ENCODE results near the gene ELP4.

Gene ELP4

DNA sequence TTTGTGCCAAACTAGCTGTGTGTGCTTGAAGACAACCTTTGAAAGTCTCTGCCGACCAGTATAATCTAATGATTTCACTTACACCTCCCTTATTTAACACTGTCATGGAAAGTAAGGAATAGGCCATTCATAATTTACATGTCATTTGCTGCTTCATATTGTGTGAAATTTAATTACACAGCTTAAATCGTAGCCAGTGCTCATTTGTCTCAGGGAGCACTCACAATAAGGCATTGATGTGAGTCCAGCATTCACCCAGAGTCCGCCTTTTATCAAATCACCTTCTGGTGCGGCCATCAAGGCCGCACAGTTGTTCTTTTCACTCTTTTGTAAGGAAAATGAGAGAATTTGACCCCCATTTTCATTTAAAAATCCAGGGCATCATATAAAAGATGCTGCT is 254.7 kb downstream of the ELP4 start:
- H3K27ac ChIP-seq (ENCODE audit: low read length): no peak overlapping the region
- H3K36me3 ChIP-seq (ENCODE audit: insufficient read depth, low read length): no peaks in the 10 kb centered on the region
- no peak for DNase-seq
- no peak overlapping the region for H3K4me3 ChIP-seq (ENCODE audit: low read depth in 1 of 2, low read length in 2 of 2)
- no peaks in the 10 kb centered on the region for H3K79me2 ChIP-seq (ENCODE audit: insufficient read depth, low read length)
- H3K27me3 ChIP-seq (ENCODE audit: insufficient read depth, low read length, poor library complexity): no peaks in the 10 kb centered on the region
- no peak overlapping the region for H2AFZ ChIP-seq (ENCODE audit: low read depth, low read length)
- no peaks in the 10 kb centered on the region for H3K4me1 ChIP-seq (ENCODE audit: insufficient read depth, low read length)
- no peaks in the 10 kb centered on the region for H4K20me1 ChIP-seq (ENCODE audit: insufficient read depth, low read length)
- H3K4me2 ChIP-seq (ENCODE audit: insufficient read depth, low read length): no peak overlapping the region
- H3K9ac ChIP-seq (ENCODE audit: low read depth, low read length): no peak overlapping the region
- no peaks in the 10 kb centered on the region for H3K9me3 ChIP-seq (ENCODE audit: insufficient read depth, low read length, severe bottlenecking)
- TF ChIP-seq EZH2 (IDR thresholded peaks at IDR 0.05; ENCODE audit: borderline replicate concordance, low read depth, low read length, severe bottlenecking): no peak
- TF ChIP-seq, protein P1, sequence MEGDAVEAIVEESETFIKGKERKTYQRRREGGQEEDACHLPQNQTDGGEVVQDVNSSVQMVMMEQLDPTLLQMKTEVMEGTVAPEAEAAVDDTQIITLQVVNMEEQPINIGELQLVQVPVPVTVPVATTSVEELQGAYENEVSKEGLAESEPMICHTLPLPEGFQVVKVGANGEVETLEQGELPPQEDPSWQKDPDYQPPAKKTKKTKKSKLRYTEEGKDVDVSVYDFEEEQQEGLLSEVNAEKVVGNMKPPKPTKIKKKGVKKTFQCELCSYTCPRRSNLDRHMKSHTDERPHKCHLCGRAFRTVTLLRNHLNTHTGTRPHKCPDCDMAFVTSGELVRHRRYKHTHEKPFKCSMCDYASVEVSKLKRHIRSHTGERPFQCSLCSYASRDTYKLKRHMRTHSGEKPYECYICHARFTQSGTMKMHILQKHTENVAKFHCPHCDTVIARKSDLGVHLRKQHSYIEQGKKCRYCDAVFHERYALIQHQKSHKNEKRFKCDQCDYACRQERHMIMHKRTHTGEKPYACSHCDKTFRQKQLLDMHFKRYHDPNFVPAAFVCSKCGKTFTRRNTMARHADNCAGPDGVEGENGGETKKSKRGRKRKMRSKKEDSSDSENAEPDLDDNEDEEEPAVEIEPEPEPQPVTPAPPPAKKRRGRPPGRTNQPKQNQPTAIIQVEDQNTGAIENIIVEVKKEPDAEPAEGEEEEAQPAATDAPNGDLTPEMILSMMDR (IDR thresholded peaks at IDR 0.05; ENCODE audit: borderline replicate concordance, extremely low read depth, low read length, poor library complexity, severe bottlenecking): no peak
- ATAC-seq (ENCODE audit: insufficient read depth, low read depth): no peak

DNA sequence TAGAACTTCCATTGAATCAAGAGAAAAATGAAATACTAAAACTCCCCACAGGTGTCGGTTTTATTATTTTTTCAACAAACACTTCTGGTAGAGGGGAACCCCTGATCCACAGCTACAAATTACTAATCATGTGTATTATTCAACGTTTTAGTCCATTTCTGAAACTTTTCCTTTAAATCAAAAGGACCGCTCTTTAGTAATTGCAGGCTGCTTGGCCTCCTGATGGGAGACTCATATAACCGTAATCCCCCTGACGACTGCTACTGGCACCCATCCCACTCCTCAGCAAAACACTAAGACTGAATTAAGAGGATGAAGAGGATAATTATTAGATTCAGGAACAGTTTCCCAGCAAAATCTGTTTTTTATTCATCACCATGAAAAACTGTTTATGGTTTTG is 255.2 kb downstream of the ELP4 start:
- Histone ChIP-seq H3K36me3 (ENCODE audit: insufficient read depth, low read length) (no peaks in the 10 kb centered on the region), H2AFZ (ENCODE audit: low read depth, low read length) (no peak overlapping the region), H3K27ac (ENCODE audit: low read length) (no peak overlapping the region), H3K9me3 (ENCODE audit: insufficient read depth, low read length, severe bottlenecking) (no peaks in the 10 kb centered on the region), H3K4me1 (ENCODE audit: insufficient read depth, low read length) (no peaks in the 10 kb centered on the region), H3K79me2 (ENCODE audit: insufficient read depth, low read length) (no peaks in the 10 kb centered on the region), H3K4me3 (ENCODE audit: low read depth in 1 of 2, low read length in 2 of 2) (no peak overlapping the region), H3K9ac (ENCODE audit: low read depth, low read length) (no peak overlapping the region), H4K20me1 (ENCODE audit: insufficient read depth, low read length) (no peaks in the 10 kb centered on the region), H3K4me2 (ENCODE audit: insufficient read depth, low read length) (no peak overlapping the region), H3K27me3 (ENCODE audit: insufficient read depth, low read length, poor library complexity) (no peaks in the 10 kb centered on the region)
- no peak for ATAC-seq (ENCODE audit: insufficient read depth, low read depth)
- DNase-seq: no peak
- TF ChIP-seq EZH2 (IDR thresholded peaks at IDR 0.05; ENCODE audit: borderline replicate concordance, low read depth, low read length, severe bottlenecking): no peak
- TF ChIP-seq, protein P1 (IDR thresholded peaks at IDR 0.05; ENCODE audit: borderline replicate concordance, extremely low read depth, low read length, poor library complexity, severe bottlenecking): no peak

DNA sequence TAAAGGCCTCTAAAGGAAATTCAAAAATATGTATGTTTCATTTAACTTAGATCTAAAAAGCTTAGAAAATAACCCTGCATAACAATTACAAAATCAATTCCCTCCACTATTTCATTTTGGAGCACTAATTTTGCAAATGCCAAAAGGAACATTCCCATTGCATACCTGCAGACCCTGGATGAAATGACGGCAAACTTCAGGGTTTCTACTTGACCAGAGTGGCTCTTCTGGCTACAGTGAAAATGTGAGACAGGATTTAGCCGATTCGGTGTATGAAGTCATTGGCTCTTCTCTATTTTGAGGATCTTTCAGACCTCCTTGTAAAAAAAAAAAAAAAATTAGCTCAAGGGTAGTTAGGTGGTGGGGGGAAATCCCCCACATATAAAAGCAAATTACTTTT is 257.5 kb downstream of the ELP4 start:
- no peak for ATAC-seq (ENCODE audit: insufficient read depth, low read depth)
- no peaks in the 10 kb centered on the region for H3K79me2 ChIP-seq (ENCODE audit: insufficient read depth, low read length)
- H3K4me2 ChIP-seq (ENCODE audit: insufficient read depth, low read length): no peak overlapping the region
- H3K9me3 ChIP-seq (ENCODE audit: insufficient read depth, low read length, severe bottlenecking): no peaks in the 10 kb centered on the region
- H2AFZ ChIP-seq (ENCODE audit: low read depth, low read length): no peak overlapping the region
- DNase-seq: no peak
- no peak for TF ChIP-seq EZH2 (IDR thresholded peaks at IDR 0.05; ENCODE audit: borderline replicate concordance, low read depth, low read length, severe bottlenecking)
- TF ChIP-seq, protein P1 (IDR thresholded peaks at IDR 0.05; ENCODE audit: borderline replicate concordance, extremely low read depth, low read length, poor library complexity, severe bottlenecking): no peak
- no peak overlapping the region for H3K27ac ChIP-seq (ENCODE audit: low read length)
- no peaks in the 10 kb centered on the region for H3K36me3 ChIP-seq (ENCODE audit: insufficient read depth, low read length)
- H3K9ac ChIP-seq (ENCODE audit: low read depth, low read length): no peak overlapping the region
- H3K4me1 ChIP-seq (ENCODE audit: insufficient read depth, low read length): no peaks in the 10 kb centered on the region
- H3K4me3 ChIP-seq (ENCODE audit: low read depth in 1 of 2, low read length in 2 of 2): no peak overlapping the region
- H4K20me1 ChIP-seq (ENCODE audit: insufficient read depth, low read length): no peaks in the 10 kb centered on the region
- H3K27me3 ChIP-seq (ENCODE audit: insufficient read depth, low read length, poor library complexity): no peaks in the 10 kb centered on the region

DNA sequence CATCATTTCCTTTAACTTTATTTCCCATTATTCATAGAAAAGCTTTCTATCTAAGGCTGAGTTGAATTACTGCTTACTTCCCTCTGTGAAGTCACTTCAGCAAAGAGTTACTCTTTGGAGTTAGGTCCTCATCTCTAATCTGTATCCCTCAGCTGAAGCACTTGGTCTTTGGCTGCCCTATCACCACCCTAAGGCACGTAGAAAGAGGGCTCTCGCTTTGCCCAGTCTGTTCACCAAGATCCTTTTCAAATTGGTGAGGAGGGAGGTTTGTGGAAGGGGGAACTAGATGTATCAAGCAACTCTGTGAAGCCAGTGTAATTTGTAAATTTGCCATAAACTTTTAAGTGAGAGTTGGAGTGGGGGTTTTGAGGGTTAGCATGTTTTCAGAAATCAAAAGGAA is 258.1 kb downstream of the ELP4 start:
- H3K36me3 ChIP-seq (ENCODE audit: insufficient read depth, low read length): no peaks in the 10 kb centered on the region
- H3K9me3 ChIP-seq (ENCODE audit: insufficient read depth, low read length, severe bottlenecking): no peaks in the 10 kb centered on the region
- DNase-seq (no peak), ATAC-seq (ENCODE audit: insufficient read depth, low read depth) (no peak)
- H3K27ac ChIP-seq (ENCODE audit: low read length): no peak overlapping the region
- no peak for TF ChIP-seq EZH2 (IDR thresholded peaks at IDR 0.05; ENCODE audit: borderline replicate concordance, low read depth, low read length, severe bottlenecking)
- TF ChIP-seq, protein P1 (IDR thresholded peaks at IDR 0.05; ENCODE audit: borderline replicate concordance, extremely low read depth, low read length, poor library complexity, severe bottlenecking): no peak
- H3K9ac ChIP-seq (ENCODE audit: low read depth, low read length): no peak overlapping the region
- no peaks in the 10 kb centered on the region for H3K4me1 ChIP-seq (ENCODE audit: insufficient read depth, low read length)
- no peaks in the 10 kb centered on the region for H4K20me1 ChIP-seq (ENCODE audit: insufficient read depth, low read length)
- no peak overlapping the region for H2AFZ ChIP-seq (ENCODE audit: low read depth, low read length)
- H3K79me2 ChIP-seq (ENCODE audit: insufficient read depth, low read length): no peaks in the 10 kb centered on the region
- H3K4me2 ChIP-seq (ENCODE audit: insufficient read depth, low read length): no peak overlapping the region
- H3K27me3 ChIP-seq (ENCODE audit: insufficient read depth, low read length, poor library complexity): no peaks in the 10 kb centered on the region
- no peak overlapping the region for H3K4me3 ChIP-seq (ENCODE audit: low read depth in 1 of 2, low read length in 2 of 2)
